Endothelial cell of umbilical vein (primary cell): ENCODE data around the gene NDUFV1. TPM values are rescaled to one million over a fixed set of nuclear protein-coding genes. Genes with fewer than 3 reads are reported as not detected.

Experiments
- BruUV-seq: library from RNA; stranded (reverse); fragments of 400-500 nt; replicated peaks from 2 replicates; lab custom pipeline; 2021; lab: Mats Ljungman, UMichigan
- CTCF ChIA-PET: fragments of 300-600, 350-600 bp; sonication (Branson Sonifier 250); formaldehyde crosslinking; loops from one replicate; lab custom pipeline; 2021; ENCODE audit warnings: antibody characterized with exemption, inconsistent platforms; lab: Charles Lee
- POLR2A ChIA-PET: fragments of 300-600, 350-600 bp; sonication (Branson Sonifier 250); formaldehyde crosslinking; loops from one replicate; lab custom pipeline; 2021; ENCODE audit warnings: antibody characterized with exemption, inconsistent platforms; lab: Charles Lee
- DNase-seq: peaks from one replicate; pipeline ENCODE4 v3.0.0-alpha.2; 2011; ENCODE audit warnings: low read depth, low spot score
- FAIRE-seq: peaks from 2 replicates; lab custom pipeline; 2011; peaks lifted over from hg19 to GRCh38; lab: Jason Lieb, UNC
- H2AFZ ChIP-seq: 2 replicates; pipeline ENCODE4 v1.6.0; 2012; ENCODE audit warnings: low read depth, low read length, control low read depth, inconsistent platforms
- H3K27ac ChIP-seq: 2 replicates; pipeline ENCODE4 v1.5.1; 2011; ENCODE audit warnings: low read depth, mild to moderate bottlenecking, control low read depth, low read length, moderate library complexity; ENCODE audit not compliant: insufficient read depth
- H3K27me3 ChIP-seq, 2 experiments: 2 replicates each; pipeline versions ENCODE4 v1.6.0 to v1.6.1; 2011; ENCODE audit warnings: low read length in 2 of 2, mixed read lengths in 1 of 2; ENCODE audit not compliant: control insufficient read depth in 2 of 2, insufficient read depth in 2 of 2
- H3K36me3 ChIP-seq, 2 experiments: 2 replicates in 1 of 2; 3 replicates in 1 of 2; pipeline ENCODE4 v1.5.1; 2011; ENCODE audit warnings: low read length in 2 of 2, mild to moderate bottlenecking in 1 of 2, moderate library complexity in 1 of 2; ENCODE audit not compliant: control insufficient read depth in 2 of 2, insufficient read depth in 2 of 2; ENCODE audit errors: extremely low read depth in 1 of 2
- H3K4me1 ChIP-seq: 3 replicates; pipeline ENCODE4 v1.5.1; 2011; ENCODE audit warnings: mild to moderate bottlenecking, low read length; ENCODE audit not compliant: control insufficient read depth, insufficient read depth; ENCODE audit errors: extremely low read depth
- H3K4me2 ChIP-seq: 2 replicates; pipeline ENCODE4 v1.6.1; 2011; ENCODE audit warnings: low read length, control low read depth, mixed read lengths; ENCODE audit not compliant: insufficient read depth
- H3K4me3 ChIP-seq, 3 experiments: fragments of 200-600 bp in 1 of 3; sonication (generic), shearing (Covaris generic) in 1 of 3; replicated peaks in 1 of 3; 2 replicates each; pipeline ENCODE4 v1.5.1; 2011 to 2016; ENCODE audit warnings: control low read depth in 3 of 3, low read length in 3 of 3, mild to moderate bottlenecking in 2 of 3, inconsistent platforms in 1 of 3, low read depth in 1 of 3, moderate library complexity in 1 of 3; ENCODE audit not compliant: insufficient read depth in 1 of 3
- H3K79me2 ChIP-seq: 2 replicates; pipeline ENCODE4 v1.6.0; 2012; ENCODE audit warnings: low read length, inconsistent platforms; ENCODE audit not compliant: control insufficient read depth, insufficient read depth
- H3K9ac ChIP-seq: replicated peaks from 2 replicates; pipeline ENCODE3; 2011; ENCODE audit warnings: low read length, control low read depth; ENCODE audit not compliant: insufficient read depth; ENCODE audit errors: extremely low read depth
- H3K9me1 ChIP-seq: replicated peaks from 3 replicates; pipeline ENCODE4 v1.6.0; 2011; ENCODE audit warnings: mild to moderate bottlenecking, low read length; ENCODE audit not compliant: control insufficient read depth, insufficient read depth; ENCODE audit errors: extremely low read depth
- H3K9me3 ChIP-seq: replicated peaks from 2 replicates; pipeline ENCODE4 v1.5.1; 2012; ENCODE audit warnings: low read length, inconsistent platforms; ENCODE audit not compliant: control insufficient read depth, insufficient read depth
- H4K20me1 ChIP-seq: replicated peaks from 2 replicates; pipeline ENCODE3; 2011; ENCODE audit warnings: mild to moderate bottlenecking, low read length; ENCODE audit not compliant: control insufficient read depth, insufficient read depth; ENCODE audit errors: extremely low read depth
- EZH2 ChIP-seq: IDR thresholded peaks from 2 replicates; pipeline ENCODE4 v1.6.1; 2012; ENCODE audit warnings: borderline replicate concordance, low read depth, mild to moderate bottlenecking, moderate library complexity, low read length, inconsistent platforms; ENCODE audit not compliant: severe bottlenecking
- FOS ChIP-seq: IDR thresholded peaks from 2 replicates; pipeline ENCODE4 v1.6.1; 2011; ENCODE audit warnings: mild to moderate bottlenecking, low read length, moderate library complexity, borderline replicate concordance; ENCODE audit not compliant: insufficient read depth
- GATA2 ChIP-seq: IDR thresholded peaks from 2 replicates; pipeline ENCODE4 v1.7.0; 2011; ENCODE audit warnings: low read depth, mild to moderate bottlenecking, moderate library complexity, mixed read lengths, low read length; ENCODE audit not compliant: insufficient read length, insufficient read depth
- JUN ChIP-seq: IDR thresholded peaks from 2 replicates; pipeline ENCODE4 v1.6.1; 2011; ENCODE audit warnings: borderline replicate concordance, low read depth; ENCODE audit not compliant: insufficient read length, insufficient read depth
- MAX ChIP-seq: IDR thresholded peaks from 2 replicates; pipeline ENCODE4 v1.6.1; 2011; ENCODE audit not compliant: insufficient read depth, insufficient read length
- MYC ChIP-seq: IDR thresholded peaks from one replicate; pipeline ENCODE4 v1.6.1; 2011; ENCODE audit warnings: mild to moderate bottlenecking, low read depth, low read length
- POLR2A ChIP-seq: IDR thresholded peaks from 2 replicates; pipeline ENCODE4 v1.6.1; 2012; ENCODE audit warnings: low read depth, mild to moderate bottlenecking, control low read depth, low read length
- POLR2AphosphoS5 ChIP-seq: IDR thresholded peaks from 2 replicates; pipeline ENCODE4 v1.6.1; 2012; ENCODE audit warnings: low read depth, mild to moderate bottlenecking, control low read depth, low read length, moderate library complexity; ENCODE audit not compliant: insufficient read depth
- dilution Hi-C: fragments of 300-500 bp; cut with MboI; formaldehyde crosslinking; loops from one replicate; pipeline ENCODE4 v1.15.0; 2019; ENCODE audit warnings: low sequenced_read_pairs; ENCODE audit not compliant: extremely low pct_ligation_motif_present
- intact Hi-C: fragments of 100-400 bp; cut with micrococcal nuclease; formaldehyde crosslinking; loops from one replicate; pipeline ENCODE4 v1.10.0; 2022
- polyA plus RNA-seq, 4 experiments: library from polyadenylated mRNA; depleted of rRNA in 3 of 4; stranded (reverse) in 3 of 4; unstranded in 1 of 4; fragments of >200 nt; gene quantifications; 2 replicates each; pipeline versions ENCODE4 v1.2.1 to v1.2.3, GENCODE V29; 2011 to 2012; ENCODE audit warnings: missing spikeins in 1 of 4
- total RNA-seq: library from RNA; stranded (reverse); gene quantifications from 2 replicates; pipeline ENCODE4 v1.2.3, GENCODE V29; 2021
- TF ChIP-seq, protein P1 (sequence below), 2 donors: IDR thresholded peaks; 1 replicate in 1 of 2; 2 replicates in 1 of 2; pipeline ENCODE4 v1.5.1; 2011; ENCODE audit warnings: low read length in 2 of 2, mild to moderate bottlenecking in 2 of 2, moderate library complexity in 2 of 2, control low read depth in 1 of 2, inconsistent platforms in 1 of 2, low read depth in 1 of 2; ENCODE audit not compliant: insufficient read depth in 1 of 2; ENCODE audit errors: extremely low read depth in 1 of 2

NDUFV1 gene
- total and polyA plus RNA-seq, 2 donors (not counting 3 experiments of a cell fraction or from before 2014, with no cell fraction given), result 191 to 203 TPM

DNA sequence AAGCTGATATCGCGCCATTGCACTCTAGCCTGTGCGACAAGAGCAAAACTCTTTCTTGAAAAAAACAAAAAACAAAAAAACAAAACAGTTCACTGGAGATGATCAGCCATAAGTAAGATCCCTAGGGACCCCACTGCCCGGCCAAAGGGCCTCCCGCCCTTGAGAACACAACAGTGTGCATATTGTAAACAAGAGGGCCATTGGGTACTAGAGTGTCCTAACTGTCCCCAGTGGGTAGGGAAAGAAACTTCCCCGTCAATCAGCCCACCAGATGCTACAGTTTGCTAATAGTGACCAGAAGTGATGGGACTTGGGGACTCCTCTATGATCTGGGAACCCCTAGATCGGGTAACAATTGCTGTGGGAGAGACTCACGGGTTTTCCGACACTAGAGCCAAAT lies 47.5 kb downstream of the NDUFV1 start:
- Histone ChIP-seq H3K9me1 (no peaks in the 10 kb centered on the region), H3K36me3 (no peaks in the 10 kb centered on the region), H4K20me1 (no peaks in the 10 kb centered on the region), H3K79me2 (no peaks in the 10 kb centered on the region), H3K9ac (no peak overlapping the region), H3K27ac (no peak overlapping the region), H3K4me2 (no peak overlapping the region), H3K4me3 (no peak overlapping the region), H3K9me3 (no peaks in the 10 kb centered on the region), H3K4me1 (no peaks in the 10 kb centered on the region), H2AFZ (no peak overlapping the region), H3K27me3 (no peaks in the 10 kb centered on the region)
- TF ChIP-seq EZH2 (no peak), JUN (no peak), FOS (no peak), MYC (no peak), POLR2A (no peak), GATA2 (no peak), POLR2AphosphoS5 (no peak), MAX (no peak)
- TF ChIP-seq, protein P1, sequence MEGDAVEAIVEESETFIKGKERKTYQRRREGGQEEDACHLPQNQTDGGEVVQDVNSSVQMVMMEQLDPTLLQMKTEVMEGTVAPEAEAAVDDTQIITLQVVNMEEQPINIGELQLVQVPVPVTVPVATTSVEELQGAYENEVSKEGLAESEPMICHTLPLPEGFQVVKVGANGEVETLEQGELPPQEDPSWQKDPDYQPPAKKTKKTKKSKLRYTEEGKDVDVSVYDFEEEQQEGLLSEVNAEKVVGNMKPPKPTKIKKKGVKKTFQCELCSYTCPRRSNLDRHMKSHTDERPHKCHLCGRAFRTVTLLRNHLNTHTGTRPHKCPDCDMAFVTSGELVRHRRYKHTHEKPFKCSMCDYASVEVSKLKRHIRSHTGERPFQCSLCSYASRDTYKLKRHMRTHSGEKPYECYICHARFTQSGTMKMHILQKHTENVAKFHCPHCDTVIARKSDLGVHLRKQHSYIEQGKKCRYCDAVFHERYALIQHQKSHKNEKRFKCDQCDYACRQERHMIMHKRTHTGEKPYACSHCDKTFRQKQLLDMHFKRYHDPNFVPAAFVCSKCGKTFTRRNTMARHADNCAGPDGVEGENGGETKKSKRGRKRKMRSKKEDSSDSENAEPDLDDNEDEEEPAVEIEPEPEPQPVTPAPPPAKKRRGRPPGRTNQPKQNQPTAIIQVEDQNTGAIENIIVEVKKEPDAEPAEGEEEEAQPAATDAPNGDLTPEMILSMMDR (IDR thresholded peaks at IDR 0.05; ENCODE audit: extremely low read depth in 1 of 2, insufficient read depth in 1 of 2, low read depth in 1 of 2, low read length in 2 of 2), result no peak
- BruUV-seq, result no TSS peak
- intact Hi-C loops, result no loop called here
- no peak for FAIRE-seq
- no peak for DNase-seq
- dilution Hi-C loops, result no loop called here
- ChIA-PET POLR2A (no interaction called here), CTCF (interaction anchor here (1.6 kb wide), 1 partner anchor 25 kb away, joined by 9 read pairs; the partner anchor contains the start of gene NUDT8)
